OCI-LY1 (cell line): ENCODE data around the gene SPHK2.

ENCODE experiments used
- H2AFZ ChIP-seq: fragments of 200-600 bp; sonication (generic), shearing (Covaris generic); 2 replicates; pipeline ENCODE4 v1.6.0; 2014; ENCODE audit warnings: antibody characterized with exemption, mild to moderate bottlenecking, low read length
- H3F3A ChIP-seq: fragments of 200-600 bp; sonication (generic), shearing (Covaris generic); 2 replicates; pipeline ENCODE4 v1.6.0; 2014; ENCODE audit warnings: mild to moderate bottlenecking, antibody characterized with exemption, low read length, moderate library complexity; ENCODE audit not compliant: insufficient read depth
- H3K27ac ChIP-seq: fragments of 200-600 bp; sonication (generic); 2 replicates; pipeline ENCODE4 v1.5.1; 2014; ENCODE audit warnings: low read length, mixed run types, mild to moderate bottlenecking, low read depth; ENCODE audit not compliant: poor library complexity, severe bottlenecking
- H3K27me3 ChIP-seq: fragments of 200-600 bp; sonication (generic); 2 replicates; pipeline ENCODE4 v1.6.0; 2014; ENCODE audit warnings: antibody characterized with exemption, mild to moderate bottlenecking, low read length, moderate library complexity; ENCODE audit not compliant: insufficient read depth
- H3K36me3 ChIP-seq: fragments of 200-600 bp; sonication (generic); 2 replicates; pipeline ENCODE4 v1.6.1; 2014; ENCODE audit warnings: mild to moderate bottlenecking, antibody characterized with exemption, low read length, moderate library complexity, mixed read lengths; ENCODE audit not compliant: insufficient read depth
- H3K4me1 ChIP-seq: fragments of 200-600 bp; sonication (generic); 2 replicates; pipeline ENCODE4 v1.5.1; 2014; ENCODE audit warnings: mild to moderate bottlenecking, low read length, moderate library complexity; ENCODE audit not compliant: insufficient read depth, severe bottlenecking
- H3K4me2 ChIP-seq: fragments of 200-600 bp; sonication (generic), shearing (Covaris generic); 2 replicates; pipeline ENCODE4 v1.6.1; 2014; ENCODE audit warnings: low read length
- H3K4me3 ChIP-seq: fragments of 200-600 bp; sonication (generic); 2 replicates; pipeline ENCODE4 v1.5.1; 2014; ENCODE audit warnings: low read length, low read depth, mild to moderate bottlenecking, mixed read lengths; ENCODE audit not compliant: poor library complexity, severe bottlenecking
- H3K79me2 ChIP-seq: fragments of 200-600 bp; shearing (Covaris generic); 2 replicates; pipeline ENCODE4 v1.6.1; 2016; ENCODE audit warnings: mixed run types, low read length, mixed read lengths; ENCODE audit not compliant: insufficient read depth
- H3K9ac ChIP-seq: fragments of 200-600 bp; sonication (generic), shearing (Covaris generic); 2 replicates; pipeline ENCODE4 v1.6.1; 2014; ENCODE audit warnings: mild to moderate bottlenecking, low read length, mixed read lengths
- H3K9me2 ChIP-seq: fragments of 200-600 bp; sonication (generic), shearing (Covaris generic); 2 replicates; pipeline ENCODE4 v1.6.1; 2014; ENCODE audit warnings: low read depth, mild to moderate bottlenecking, low read length, mixed read lengths
- H3K9me3 ChIP-seq: fragments of 200-600 bp; shearing (Covaris generic); 2 replicates; pipeline ENCODE4 v1.6.1; 2014; ENCODE audit warnings: low read length, mixed read lengths
- H4K20me1 ChIP-seq: fragments of 200-600 bp; sonication (generic), shearing (Covaris generic); 2 replicates; pipeline ENCODE4 v1.6.0; 2016; ENCODE audit warnings: mild to moderate bottlenecking, low read length; ENCODE audit not compliant: insufficient read depth
- EZH2 ChIP-seq: fragments of 200-600 bp; sonication (generic), shearing (Covaris generic); IDR thresholded peaks from 2 replicates; pipeline ENCODE4 v1.8.0; 2017; ENCODE audit warnings: borderline replicate concordance, mixed run types, mild to moderate bottlenecking, antibody characterized with exemption, low read length, moderate library complexity, mixed read lengths
- TF ChIP-seq, protein P1 (sequence below): fragments of 200-600 bp; sonication (generic), shearing (Covaris generic); IDR thresholded peaks from 2 replicates; pipeline ENCODE4 v1.5.1; 2017; ENCODE audit warnings: mild to moderate bottlenecking, antibody characterized with exemption, low read length, moderate library complexity, mixed read lengths

The SPHK2 gene

GRCh38 chr19:48629297-48629598, 9.9 kb downstream of the SPHK2 start:
- no peaks in the 10 kb centered on the region for H4K20me1 ChIP-seq
- no peaks in the 10 kb centered on the region for H3K27me3 ChIP-seq
- no peak overlapping the region for H3K9ac ChIP-seq
- H3K4me2 ChIP-seq: no peak overlapping the region
- H3K4me1 ChIP-seq: peaks cover 31% of the 10 kb centered on the region
- H3F3A ChIP-seq: no peaks in the 10 kb centered on the region
- H3K9me2 ChIP-seq: no peaks in the 10 kb centered on the region
- H2AFZ ChIP-seq: no peak overlapping the region
- no peaks in the 10 kb centered on the region for H3K9me3 ChIP-seq
- no peak for TF ChIP-seq EZH2
- TF ChIP-seq, protein P1, sequence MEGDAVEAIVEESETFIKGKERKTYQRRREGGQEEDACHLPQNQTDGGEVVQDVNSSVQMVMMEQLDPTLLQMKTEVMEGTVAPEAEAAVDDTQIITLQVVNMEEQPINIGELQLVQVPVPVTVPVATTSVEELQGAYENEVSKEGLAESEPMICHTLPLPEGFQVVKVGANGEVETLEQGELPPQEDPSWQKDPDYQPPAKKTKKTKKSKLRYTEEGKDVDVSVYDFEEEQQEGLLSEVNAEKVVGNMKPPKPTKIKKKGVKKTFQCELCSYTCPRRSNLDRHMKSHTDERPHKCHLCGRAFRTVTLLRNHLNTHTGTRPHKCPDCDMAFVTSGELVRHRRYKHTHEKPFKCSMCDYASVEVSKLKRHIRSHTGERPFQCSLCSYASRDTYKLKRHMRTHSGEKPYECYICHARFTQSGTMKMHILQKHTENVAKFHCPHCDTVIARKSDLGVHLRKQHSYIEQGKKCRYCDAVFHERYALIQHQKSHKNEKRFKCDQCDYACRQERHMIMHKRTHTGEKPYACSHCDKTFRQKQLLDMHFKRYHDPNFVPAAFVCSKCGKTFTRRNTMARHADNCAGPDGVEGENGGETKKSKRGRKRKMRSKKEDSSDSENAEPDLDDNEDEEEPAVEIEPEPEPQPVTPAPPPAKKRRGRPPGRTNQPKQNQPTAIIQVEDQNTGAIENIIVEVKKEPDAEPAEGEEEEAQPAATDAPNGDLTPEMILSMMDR: no peak
- no peak overlapping the region for H3K27ac ChIP-seq
- H3K36me3 ChIP-seq: peaks cover 17% of the 10 kb centered on the region
- H3K79me2 ChIP-seq: no peaks in the 10 kb centered on the region
- H3K4me3 ChIP-seq: no peak overlapping the region

GRCh38 chr19:48629599-48630295, 10.4 kb downstream of the SPHK2 start:
- no peaks in the 10 kb centered on the region for H3K27me3 ChIP-seq
- peaks cover 31% of the 10 kb centered on the region for H3K4me1 ChIP-seq
- H3K9me3 ChIP-seq: no peaks in the 10 kb centered on the region
- H3K4me2 ChIP-seq: no peak overlapping the region
- no peaks in the 10 kb centered on the region for H3K79me2 ChIP-seq
- H3K9me2 ChIP-seq: no peaks in the 10 kb centered on the region
- no peaks in the 10 kb centered on the region for H4K20me1 ChIP-seq
- H3K4me3 ChIP-seq: no peak overlapping the region
- H3K27ac ChIP-seq: no peak overlapping the region
- 0 out of 2 replicates have a peak, but pooled peaks cover 1% of the 10 kb centered on the region for H3F3A ChIP-seq
- H3K36me3 ChIP-seq: peaks cover 17% of the 10 kb centered on the region
- H3K9ac ChIP-seq: no peak overlapping the region
- H2AFZ ChIP-seq: no peak overlapping the region
- TF ChIP-seq, protein P1: no peak
- no peak for TF ChIP-seq EZH2

- Histone ChIP-seq H3K4me2 (no peak overlapping the region), H3K4me1 (peaks cover 30% of the 10 kb centered on the region), H3K9me3 (no peaks in the 10 kb centered on the region), H4K20me1 (no peaks in the 10 kb centered on the region), H2AFZ (no peak overlapping the region), H3K9me2 (no peaks in the 10 kb centered on the region), H3K36me3 (peaks cover 17% of the 10 kb centered on the region), H3K4me3 (no peak overlapping the region), H3K9ac (no peak overlapping the region), H3K27ac (no peak overlapping the region), H3K27me3 (no peaks in the 10 kb centered on the region), H3F3A (0 out of 2 replicates have a peak, but pooled peaks cover 5% of the 10 kb centered on the region), H3K79me2 (no peaks in the 10 kb centered on the region)
- TF ChIP-seq, protein P1: no peak
- TF ChIP-seq EZH2: no peak
These were observed 11.2 kb downstream of the SPHK2 start for GRCh38 chr19:48630296-48631063.
